ENCODE data around the gene AR.
A peak's percentile ranks its signal among the peaks of the same experiment; 100 is the strongest.

AR gene

GRCh38 chrX:67545036-67545821 is 1.4 kb downstream of the AR start:
- peak overlapping the region; percentile 50 for H3K4me3 ChIP-seq (ENCODE audit: low read depth, low read length)
- in situ Hi-C loops (cut with HindIII; ENCODE audit: low sequenced_read_pairs) = no loop called here
- TF ChIP-seq, protein P1, sequence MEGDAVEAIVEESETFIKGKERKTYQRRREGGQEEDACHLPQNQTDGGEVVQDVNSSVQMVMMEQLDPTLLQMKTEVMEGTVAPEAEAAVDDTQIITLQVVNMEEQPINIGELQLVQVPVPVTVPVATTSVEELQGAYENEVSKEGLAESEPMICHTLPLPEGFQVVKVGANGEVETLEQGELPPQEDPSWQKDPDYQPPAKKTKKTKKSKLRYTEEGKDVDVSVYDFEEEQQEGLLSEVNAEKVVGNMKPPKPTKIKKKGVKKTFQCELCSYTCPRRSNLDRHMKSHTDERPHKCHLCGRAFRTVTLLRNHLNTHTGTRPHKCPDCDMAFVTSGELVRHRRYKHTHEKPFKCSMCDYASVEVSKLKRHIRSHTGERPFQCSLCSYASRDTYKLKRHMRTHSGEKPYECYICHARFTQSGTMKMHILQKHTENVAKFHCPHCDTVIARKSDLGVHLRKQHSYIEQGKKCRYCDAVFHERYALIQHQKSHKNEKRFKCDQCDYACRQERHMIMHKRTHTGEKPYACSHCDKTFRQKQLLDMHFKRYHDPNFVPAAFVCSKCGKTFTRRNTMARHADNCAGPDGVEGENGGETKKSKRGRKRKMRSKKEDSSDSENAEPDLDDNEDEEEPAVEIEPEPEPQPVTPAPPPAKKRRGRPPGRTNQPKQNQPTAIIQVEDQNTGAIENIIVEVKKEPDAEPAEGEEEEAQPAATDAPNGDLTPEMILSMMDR (IDR thresholded peaks at IDR 0.05; ENCODE audit: low read depth, low read length) = no peak
- DNase-seq (ENCODE audit: low read depth, low spot score) = peak; percentile 48

DNA sequence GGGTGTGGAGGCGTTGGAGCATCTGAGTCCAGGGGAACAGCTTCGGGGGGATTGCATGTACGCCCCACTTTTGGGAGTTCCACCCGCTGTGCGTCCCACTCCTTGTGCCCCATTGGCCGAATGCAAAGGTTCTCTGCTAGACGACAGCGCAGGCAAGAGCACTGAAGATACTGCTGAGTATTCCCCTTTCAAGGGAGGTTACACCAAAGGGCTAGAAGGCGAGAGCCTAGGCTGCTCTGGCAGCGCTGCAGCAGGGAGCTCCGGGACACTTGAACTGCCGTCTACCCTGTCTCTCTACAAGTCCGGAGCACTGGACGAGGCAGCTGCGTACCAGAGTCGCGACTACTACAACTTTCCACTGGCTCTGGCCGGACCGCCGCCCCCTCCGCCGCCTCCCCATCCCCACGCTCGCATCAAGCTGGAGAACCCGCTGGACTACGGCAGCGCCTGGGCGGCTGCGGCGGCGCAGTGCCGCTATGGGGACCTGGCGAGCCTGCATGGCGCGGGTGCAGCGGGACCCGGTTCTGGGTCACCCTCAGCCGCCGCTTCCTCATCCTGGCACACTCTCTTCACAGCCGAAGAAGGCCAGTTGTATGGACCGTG is 2.2 kb downstream of the AR start:
- in situ Hi-C loops (cut with HindIII; ENCODE audit: low sequenced_read_pairs) = no loop called here
- H3K4me3 ChIP-seq (ENCODE audit: low read depth, low read length) = peak overlapping the region; percentile 50
- TF ChIP-seq, protein P1 (IDR thresholded peaks at IDR 0.05; ENCODE audit: low read depth, low read length) = no peak
- peak; percentile 23 for DNase-seq (ENCODE audit: low read depth, low spot score)

- in situ Hi-C loops (cut with HindIII; ENCODE audit: low sequenced_read_pairs) = no loop called here
- DNase-seq (ENCODE audit: low read depth, low spot score) = no peak
- TF ChIP-seq, protein P1 (IDR thresholded peaks at IDR 0.05; ENCODE audit: low read depth, low read length) = no peak
- peak overlapping the region; percentile 50 for H3K4me3 ChIP-seq (ENCODE audit: low read depth, low read length)
Measured at GRCh38 chrX:67546496-67547423, 2.9 kb downstream of the AR start.

DNA sequence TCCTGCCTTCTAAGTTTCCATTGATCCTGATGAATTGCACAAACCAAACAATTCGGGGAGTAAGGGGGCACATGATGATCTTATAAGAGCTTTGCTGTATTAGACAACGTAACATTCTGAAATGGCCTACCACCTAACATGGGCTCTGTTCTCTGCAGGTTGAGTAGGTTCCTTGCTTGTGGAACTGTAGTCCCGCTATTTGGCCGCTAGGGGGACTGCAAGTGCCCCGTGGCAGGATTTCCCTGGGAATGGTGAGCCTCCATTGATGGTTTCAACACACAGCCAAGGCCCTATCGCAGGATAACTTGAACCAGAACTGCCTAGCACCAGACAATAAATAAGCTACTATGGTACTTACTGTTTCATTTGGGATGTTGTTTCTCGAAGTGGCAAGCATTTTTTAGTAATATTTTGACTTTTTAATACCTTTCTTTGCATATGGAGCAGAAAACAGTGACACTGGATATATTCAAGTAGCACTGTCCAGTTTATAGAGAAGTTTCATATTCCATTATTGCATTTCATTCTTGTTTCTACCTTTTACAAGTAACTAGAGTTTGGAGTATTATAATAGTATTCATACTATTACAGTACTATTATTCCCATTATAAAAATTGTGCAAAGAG is 11.9 kb downstream of the AR start:
- TF ChIP-seq, protein P1 (IDR thresholded peaks at IDR 0.05; ENCODE audit: low read depth, low read length) = peak; percentile 79
- DNase-seq (ENCODE audit: low read depth, low spot score) = peak; percentile 22
- in situ Hi-C loops (cut with HindIII; ENCODE audit: low sequenced_read_pairs) = no loop called here
- H3K4me3 ChIP-seq (ENCODE audit: low read depth, low read length) = no peak overlapping the region

GRCh38 chrX:67558267-67558666 is 14.4 kb downstream of the AR start:
- in situ Hi-C loops (cut with HindIII; ENCODE audit: low sequenced_read_pairs) = no loop called here
- DNase-seq (ENCODE audit: low read depth, low spot score) = no peak
- no peak overlapping the region for H3K4me3 ChIP-seq (ENCODE audit: low read depth, low read length)
- TF ChIP-seq, protein P1 (IDR thresholded peaks at IDR 0.05; ENCODE audit: low read depth, low read length) = no peak

Measured in astrocyte of the spinal cord (primary cell).